SK-N-SH treated with all-trans-retinoic acid at 6 μM for 48 hours (cell line): ENCODE measurements around the gene RAD51B.

ENCODE experiments used
- ARNTL ChIP-seq: fragments of 450-650 bp; formaldehyde crosslinking; IDR thresholded peaks from 2 replicates; pipeline ENCODE4 v1.5.0; 2020; ENCODE audit warnings: low read depth, mild to moderate bottlenecking, moderate library complexity, borderline replicate concordance
- CSRNP3 ChIP-seq: fragments of 250-450 bp; sonication (Bioruptor Pico); IDR thresholded peaks from 2 replicates; pipeline ENCODE4 v1.5.1; 2021; ENCODE audit warnings: mild to moderate bottlenecking, moderate library complexity
- PPARA ChIP-seq: fragments of 250-450 bp; sonication (Bioruptor Pico); IDR thresholded peaks from 2 replicates; pipeline ENCODE4 v1.5.0; 2020; ENCODE audit warnings: mild to moderate bottlenecking, borderline replicate concordance
- TOX ChIP-seq: fragments of 250-450 bp; sonication (Bioruptor Pico); IDR thresholded peaks from 2 replicates; pipeline ENCODE4 v1.8.0; 2021; ENCODE audit warnings: mild to moderate bottlenecking, moderate library complexity, borderline replicate concordance
- ZFP3 ChIP-seq: fragments of 250-450 bp; sonication (Bioruptor Pico); IDR thresholded peaks from 2 replicates; pipeline ENCODE4 v1.5.0; 2020; ENCODE audit warnings: mild to moderate bottlenecking, moderate library complexity
- ZFP30 ChIP-seq: fragments of 450-650 bp; formaldehyde crosslinking; IDR thresholded peaks from 2 replicates; pipeline ENCODE4 v1.5.0; 2022; ENCODE audit warnings: mild to moderate bottlenecking, moderate library complexity

GRCh38 chr14:68665131-68665530 is 845.6 kb downstream of the RAD51B start:
- TF ChIP-seq ZFP3 (CRISPR knock-in tag): no peak
- TF ChIP-seq PPARA (CRISPR knock-in tag): no peak
- TF ChIP-seq ZFP30 (CRISPR knock-in tag): no peak
- TF ChIP-seq ARNTL (CRISPR knock-in tag): no peak
- TF ChIP-seq CSRNP3: no peak
- no peak for TF ChIP-seq TOX (CRISPR knock-in tag)
